Right ventricle myocardium inferior (tissue), 1 donor: ENCODE results near the gene ACOX3. TPM values are rescaled to one million over a fixed set of nuclear protein-coding genes. Genes with fewer than 3 reads are reported as not detected.
"Not testable (repeated sequence)": the region's sequence is repeated elsewhere in the genome, so short reads cannot be mapped to it uniquely, and the experiment has no call there.

Experiments
- ATAC-seq: fragments of 200-7000 bp; cut with Tn5 transposase; one replicate; pipeline ENCODE4 v1.9.1; 2020; ENCODE audit warnings: mild to moderate bottlenecking, moderate library complexity
- DNase-seq: peaks from one replicate; pipeline ENCODE4 v3.0.0; 2021; ENCODE audit errors: missing footprints
- intact Hi-C: fragments of 100-400 bp; cut with DNase I; formaldehyde crosslinking; loops from one replicate; pipeline ENCODE4 v1.11.0; 2022
- total RNA-seq: library from RNA; stranded (reverse); fragmentation: NEBNext Ultra II Directional; extraction: Animal tissue kit (Norgen Biotek cat#: 25700); gene quantifications from one replicate; pipeline ENCODE4 v1.2.1, GENCODE V29; 2021
- donor health status: DM: no; HTN: yes; CAD: no; lungs with severe emphysema.

The ACOX3 gene
- total RNA-seq, 1 donor from 2014 or later = 25.3 TPM

DNA sequence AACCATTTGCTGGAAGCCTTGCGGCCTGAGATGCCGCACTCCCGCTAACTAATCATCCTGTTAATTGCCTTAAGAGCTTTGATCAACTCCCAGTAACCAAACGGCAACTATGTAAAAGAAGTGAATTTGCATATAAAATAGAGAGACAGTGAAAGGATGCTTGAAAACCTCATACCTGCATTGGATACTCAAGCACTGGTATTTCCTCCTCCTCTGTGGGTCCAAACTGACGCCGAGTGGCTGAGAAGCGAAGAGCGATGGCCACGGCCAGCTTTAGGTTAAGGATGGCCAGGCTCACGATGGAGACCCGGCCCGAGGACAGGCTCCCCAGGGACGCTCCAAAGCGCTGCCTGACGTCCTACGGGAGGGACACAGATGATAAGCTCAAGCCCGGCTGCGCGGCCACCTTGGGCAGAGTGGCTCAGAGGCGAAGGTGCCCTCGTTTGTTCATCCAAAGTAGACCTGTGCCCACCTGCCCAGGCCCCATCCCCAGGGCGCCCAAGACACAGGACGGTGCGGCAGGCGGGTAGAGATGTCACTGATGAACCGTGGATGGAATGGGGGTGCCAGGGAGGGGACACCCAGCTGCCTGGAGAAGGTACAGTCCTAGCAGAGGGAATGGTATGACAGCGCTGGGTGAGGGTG, 43.6 kb downstream of the ACOX3 start:
- DNase-seq (no peak), ATAC-seq (no peak)
- intact Hi-C loops = no loop called here

GRCh38 chr4:8395504-8396296, 44.8 kb downstream of the ACOX3 start:
- ATAC-seq (no peak), DNase-seq (no peak)
- intact Hi-C loops = loop anchor here (2.0 kb wide), 1 partner anchor 55 kb away; no protein-coding TSS in a partner anchor

- intact Hi-C loops = loop anchor here (2.0 kb wide), 1 partner anchor 54 kb away; no protein-coding TSS in a partner anchor
- DNase-seq (no peak), ATAC-seq (peak; percentile 2)
Observed at GRCh38 chr4:8394806-8395205, 45.7 kb downstream of the ACOX3 start.

DNA sequence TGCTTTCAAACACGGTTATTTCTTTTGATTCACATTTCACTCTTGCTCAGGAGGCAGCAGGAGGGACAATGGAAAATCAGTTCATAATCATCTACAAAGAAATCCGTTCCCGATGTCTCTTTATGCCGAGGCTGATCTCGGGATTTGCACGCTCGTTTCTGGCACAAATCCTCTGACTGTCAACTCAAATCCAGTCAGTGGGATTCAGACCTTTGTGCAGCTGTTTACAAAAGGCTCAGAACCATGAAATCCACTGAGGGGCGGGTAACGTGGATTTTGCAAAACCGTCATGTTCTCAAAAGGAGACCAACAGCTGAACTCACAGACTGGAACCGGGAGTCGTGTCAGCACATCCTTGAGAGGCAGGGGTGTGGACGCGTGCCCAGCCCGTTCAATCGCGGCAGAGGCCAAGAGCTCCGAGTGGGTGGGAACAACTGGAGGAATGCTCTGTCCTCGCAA, 46.4 kb downstream of the ACOX3 start:
- intact Hi-C loops = loop anchor here (2.0 kb wide), 1 partner anchor 53 kb away; no protein-coding TSS in a partner anchor
- peak; percentile 88 for DNase-seq
- peak; percentile 90 for ATAC-seq

DNA sequence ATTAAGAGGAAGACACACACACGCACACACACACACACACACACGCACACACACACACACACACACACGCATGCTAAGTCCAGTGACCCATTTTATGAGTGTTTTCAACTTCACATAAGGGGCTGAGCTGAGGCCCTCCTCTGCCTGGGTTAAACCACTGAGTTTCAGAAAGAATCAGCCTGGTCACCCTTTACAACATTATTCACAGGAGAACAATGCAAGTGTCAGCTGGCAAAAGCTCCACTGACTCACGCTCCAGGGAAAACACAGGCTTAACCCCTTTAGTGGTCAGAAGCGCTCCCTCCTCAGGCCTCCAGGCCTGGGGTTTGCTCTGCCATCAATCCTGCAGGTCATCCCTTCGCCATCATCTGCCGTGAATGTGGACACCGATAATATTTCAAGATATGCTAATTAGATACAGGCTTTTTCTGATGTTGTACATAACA, 46.9 kb downstream of the ACOX3 start:
- intact Hi-C loops = loop anchor here (2.0 kb wide), 1 partner anchor 53 kb away; no protein-coding TSS in a partner anchor
- ATAC-seq = peak; percentile 73

DNA sequence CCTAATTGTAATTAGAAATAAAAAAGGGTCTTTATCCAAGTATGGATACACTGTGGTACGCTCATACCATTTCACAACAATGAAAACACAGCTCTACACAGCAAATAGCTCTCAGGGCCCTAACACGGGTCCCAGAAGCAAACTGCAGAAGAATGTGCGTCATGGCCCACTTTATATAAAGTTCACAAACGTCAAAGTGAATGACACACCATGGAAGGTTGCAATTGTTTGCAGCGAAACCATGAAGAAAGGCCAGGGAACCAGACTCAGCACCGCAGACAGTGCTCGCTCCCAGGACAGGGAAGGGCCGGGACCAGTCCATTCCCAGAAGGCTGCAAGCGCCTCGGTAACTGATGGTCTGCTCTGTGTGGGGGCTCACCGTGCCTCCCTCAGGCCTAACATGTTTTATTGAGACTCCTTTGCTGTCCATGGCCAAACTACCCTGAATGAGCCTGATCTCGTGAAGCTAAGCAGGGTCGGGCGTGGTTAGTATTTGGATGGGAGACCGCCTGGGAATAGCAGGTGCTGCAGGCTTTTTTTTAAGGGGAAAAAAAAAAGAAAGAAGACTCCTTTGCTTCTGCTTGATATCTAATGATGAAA, 47.8 kb downstream of the ACOX3 start:
- DNase-seq = peak; percentile 31
- intact Hi-C loops = no loop called here
- no peak for ATAC-seq

More for the DNA sequence above, 46.9 kb downstream of the ACOX3 start:
- peak; percentile 71 for DNase-seq

GRCh38 chr4:8391972-8392371, 48.6 kb downstream of the ACOX3 start:
- DNase-seq (no peak), ATAC-seq (peak; percentile 52)
- intact Hi-C loops = no loop called here

GRCh38 chr4:8391071-8391470, 49.5 kb downstream of the ACOX3 start:
- intact Hi-C loops = no loop called here
- no peak for ATAC-seq
- DNase-seq = no peak

GRCh38 chr4:8390577-8390976, 49.9 kb downstream of the ACOX3 start:
- ATAC-seq = no peak

DNA sequence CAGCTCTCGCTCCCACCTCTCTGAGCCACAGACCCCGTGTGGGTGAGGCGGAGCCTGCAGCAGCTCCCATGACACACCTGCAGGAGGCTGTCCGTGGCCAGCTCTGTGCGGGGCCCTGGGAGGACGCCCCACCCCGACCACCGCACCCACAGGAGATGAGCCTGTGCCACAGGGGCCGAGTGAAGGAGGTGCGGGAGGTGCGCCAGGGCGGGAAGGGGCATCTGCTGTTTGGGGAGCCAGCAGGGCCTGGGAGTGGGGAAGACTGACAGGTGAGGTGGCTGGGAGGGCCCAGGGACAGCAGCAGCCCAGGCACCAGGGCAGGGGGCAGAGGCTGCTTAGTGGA, 52.0 kb downstream of the ACOX3 start:
- ATAC-seq (no peak), DNase-seq (peak; percentile 53)
- intact Hi-C loops = no loop called here

More at GRCh38 chr4:8390577-8390976, 49.9 kb downstream of the ACOX3 start:
- no peak for DNase-seq
- intact Hi-C loops = no loop called here

- ATAC-seq = no peak
- DNase-seq = no peak
- intact Hi-C loops = no loop called here
Observed at GRCh38 chr4:8387615-8388527, 52.7 kb downstream of the ACOX3 start.

GRCh38 chr4:8387194-8387593, 53.3 kb downstream of the ACOX3 start:
- intact Hi-C loops = no loop called here
- DNase-seq = no peak

GRCh38 chr4:8386731-8387130, 53.8 kb downstream of the ACOX3 start:
- intact Hi-C loops = no loop called here
- ATAC-seq = no peak
- no peak for DNase-seq

More at GRCh38 chr4:8387194-8387593, 53.3 kb downstream of the ACOX3 start:
- ATAC-seq = no peak

- intact Hi-C loops = not testable (repeated sequence)
Observed at GRCh38 chr4:8386131-8386530, 54.4 kb downstream of the ACOX3 start.

GRCh38 chr4:8385611-8386010, 54.9 kb downstream of the ACOX3 start:
- DNase-seq (no peak), ATAC-seq (no peak)
- intact Hi-C loops = no loop called here

More at GRCh38 chr4:8386131-8386530, 54.4 kb downstream of the ACOX3 start:
- DNase-seq, ATAC-seq: not testable (repeated sequence)

DNA sequence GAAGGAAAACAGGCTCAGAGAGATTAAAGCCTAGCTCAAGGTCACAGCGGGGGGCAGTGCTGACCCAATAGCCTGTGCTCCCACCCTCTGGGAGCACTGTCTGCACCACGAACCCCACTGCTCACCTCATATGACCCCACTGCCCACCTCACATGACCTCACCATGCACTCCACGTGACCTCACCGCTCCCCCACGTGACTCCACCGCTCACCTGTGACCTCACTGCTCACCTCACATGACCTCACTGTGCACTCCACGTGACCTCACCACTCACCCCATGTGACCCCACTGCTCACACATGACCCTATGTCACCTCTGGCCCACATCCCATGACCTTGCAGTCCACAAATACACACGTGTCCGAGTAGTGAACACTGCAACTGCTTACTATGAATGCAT, 55.4 kb downstream of the ACOX3 start:
- intact Hi-C loops = no loop called here
- DNase-seq = no peak
- ATAC-seq = no peak

DNA sequence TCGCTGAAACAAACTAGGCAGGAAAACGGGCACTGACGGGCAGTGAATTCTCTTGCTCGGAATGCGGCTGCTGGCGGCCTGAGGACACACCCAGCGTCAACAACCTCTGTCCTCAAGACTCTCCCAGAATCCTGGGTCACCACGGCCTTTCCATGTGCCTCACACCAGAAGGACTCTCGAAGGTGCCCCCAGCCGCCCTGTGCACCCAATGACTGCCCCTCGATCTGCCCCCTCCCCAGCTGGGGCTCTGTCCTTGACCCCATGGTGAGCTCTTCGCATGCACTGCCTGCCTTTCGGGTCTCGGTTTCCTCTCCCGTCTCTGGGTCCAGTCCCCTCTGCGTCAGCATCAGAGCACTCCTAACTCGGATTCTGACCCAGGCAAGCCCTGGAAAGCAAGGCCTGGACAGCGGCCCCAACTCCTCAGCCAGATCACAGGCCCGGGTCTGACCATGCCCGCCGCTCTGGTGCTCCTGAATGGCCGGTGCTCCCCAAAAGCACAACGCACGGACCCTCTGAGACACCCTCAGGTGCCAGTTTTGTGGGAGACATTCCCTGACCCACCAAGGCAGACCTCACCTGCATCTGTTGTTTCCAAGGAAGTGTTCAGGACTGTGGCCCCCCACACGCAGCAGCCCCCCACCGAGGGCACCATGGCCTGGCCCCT, 56.0 kb downstream of the ACOX3 start:
- no peak for ATAC-seq
- intact Hi-C loops = loop anchor here (5.0 kb wide), 1 partner anchor 52 kb away; no protein-coding TSS in a partner anchor
- no peak for DNase-seq
